ENCODE measurements around the gene PNPT1.
"Not testable (repeated sequence)": the region's sequence is repeated elsewhere in the genome, so short reads cannot be mapped to it uniquely, and the experiment has no call there.

PNPT1 gene

DNA sequence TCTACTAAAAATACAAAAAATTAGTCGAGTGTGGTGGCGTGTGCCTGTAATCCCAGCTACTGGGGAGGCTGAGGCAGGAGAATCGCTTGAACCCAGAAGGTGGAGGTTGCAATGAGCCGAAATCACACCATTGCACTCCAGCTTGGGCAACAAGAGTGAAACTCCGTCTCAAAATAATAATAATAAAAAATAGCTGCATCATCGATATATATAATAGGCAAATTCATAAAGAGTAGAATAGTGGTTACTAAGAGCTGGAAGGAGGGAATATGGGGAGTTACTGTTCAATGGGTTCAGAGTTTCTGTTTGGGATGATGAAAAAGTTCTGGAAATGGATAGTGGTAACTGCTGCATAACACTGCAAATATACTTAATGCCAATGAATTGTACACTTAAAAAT lies 96.8 kb downstream of the PNPT1 start:
- not testable (repeated sequence) for DNase-seq

GRCh38 chr2:55595536-55595935 lies 98.1 kb downstream of the PNPT1 start:
- no peak for DNase-seq

DNA sequence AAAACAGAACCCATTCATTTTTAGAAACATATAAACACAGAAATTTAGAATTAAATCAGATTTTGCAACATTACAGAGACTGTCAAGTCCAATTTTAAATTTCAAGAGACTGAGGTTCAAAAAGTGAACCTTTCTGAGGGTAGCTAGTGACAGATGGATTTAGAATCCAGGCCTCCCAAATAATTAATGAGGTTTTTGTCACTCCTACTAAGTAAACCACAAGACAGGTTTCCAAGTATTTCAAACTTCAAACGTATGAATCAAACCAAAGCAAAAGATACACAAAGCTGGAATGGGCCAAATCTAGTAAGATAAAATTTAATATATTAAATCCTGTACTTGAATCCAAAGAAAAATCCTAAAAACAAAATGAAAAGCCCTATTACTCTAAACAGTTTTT lies 101.5 kb downstream of the PNPT1 start:
- DNase-seq = no peak

- DNase-seq = no peak
Measured at GRCh38 chr2:55590810-55591440, 102.7 kb downstream of the PNPT1 start.

- peak in 3 of 4 experiments; percentile 3 to 42 (median 26) for DNase-seq
Measured at GRCh38 chr2:55585451-55586080, 108.1 kb downstream of the PNPT1 start.
